GM12878 (cell line): ENCODE data around the gene GARNL3. TPM values are rescaled to one million over a fixed set of nuclear protein-coding genes. Genes with fewer than 3 reads are reported as not detected.

ENCODE experiments used
- ATAC-seq: fragments of 200-7000 bp; cut with Tn5 transposase; 3 replicates; pipeline ENCODE4 v1.9.1; 2020; ENCODE audit warnings: mild to moderate bottlenecking, moderate library complexity
- BruUV-seq: library from RNA; stranded (reverse); fragments of 400-500 nt; replicated peaks from 2 replicates; lab custom pipeline; 2021; lab: Mats Ljungman, UMichigan
- CTCF ChIA-PET: fragments of 300-600 bp; sonication (Branson Sonifier 250); formaldehyde crosslinking; extraction: SDS; loops from one replicate; lab custom pipeline; 2021; ENCODE audit warnings: inconsistent platforms; lab: Yijun Ruan, JAX
- POLR2A ChIA-PET: fragments of 350-600 bp; formaldehyde crosslinking; extraction: SDS; loops from one replicate; lab custom pipeline; 2021; ENCODE audit warnings: inconsistent platforms; lab: Charles Lee
- RAD21 ChIA-PET: fragments of 300-600 bp; sonication (Branson Sonifier 250); formaldehyde crosslinking; loops from one replicate; lab custom pipeline; 2023; ENCODE audit warnings: antibody characterized with exemption; ENCODE audit not compliant: unreplicated experiment; lab: Charles Lee
- SMC1A ChIA-PET: fragments of 300-600 bp; sonication (Branson Sonifier 250); formaldehyde crosslinking; loops from one replicate; lab custom pipeline; 2023; ENCODE audit not compliant: unreplicated experiment, uncharacterized antibody; lab: Charles Lee
- DNase-seq: peaks from one replicate; pipeline ENCODE4 v3.0.0-alpha.2; 2011; ENCODE audit warnings: low read depth, low spot score
- FAIRE-seq: peaks from 3 replicates; lab custom pipeline; 2011; peaks lifted over from hg19 to GRCh38; lab: Jason Lieb, UNC
- H2AFZ ChIP-seq: 2 replicates; pipeline ENCODE4 v1.6.0; 2011; ENCODE audit warnings: low read depth, low read length, control low read depth; ENCODE audit not compliant: control insufficient read depth
- H3K27ac ChIP-seq: 2 replicates; pipeline ENCODE4 v1.5.1; 2011; ENCODE audit warnings: control low read depth; ENCODE audit not compliant: control insufficient read depth, insufficient read depth
- H3K27me3 ChIP-seq, 2 experiments: replicated peaks in 1 of 2; 2 replicates each; pipeline versions ENCODE4 v1.6.0 to v1.6.1; 2011; ENCODE audit warnings: low read length in 1 of 2; ENCODE audit not compliant: control insufficient read depth in 2 of 2, insufficient read depth in 2 of 2
- H3K36me3 ChIP-seq, 2 experiments: 2 replicates each; pipeline ENCODE4 v1.5.1; 2011; ENCODE audit warnings: low read length in 1 of 2; ENCODE audit not compliant: control insufficient read depth in 2 of 2, insufficient read depth in 2 of 2
- H3K4me1 ChIP-seq: 2 replicates; pipeline ENCODE4 v1.6.1; 2011; ENCODE audit warnings: mild to moderate bottlenecking, low read length, moderate library complexity, mixed read lengths; ENCODE audit not compliant: control insufficient read depth, insufficient read depth
- H3K4me2 ChIP-seq: 2 replicates; pipeline ENCODE4 v1.6.0; 2011; ENCODE audit warnings: control low read depth; ENCODE audit not compliant: control insufficient read depth, insufficient read depth
- H3K4me3 ChIP-seq: fragments of 200-600 bp; sonication (generic); 2 replicates; pipeline ENCODE4 v1.5.1; 2016
- H3K79me2 ChIP-seq: 2 replicates; pipeline ENCODE4 v1.6.0; 2011; ENCODE audit warnings: low read length; ENCODE audit not compliant: control insufficient read depth, insufficient read depth
- H3K9ac ChIP-seq: 2 replicates; pipeline ENCODE4 v1.8.0; 2011; ENCODE audit warnings: low read length, control low read depth, mixed read lengths; ENCODE audit not compliant: control insufficient read depth, insufficient read depth
- H3K9me3 ChIP-seq: replicated peaks from 3 replicates; pipeline ENCODE4 v1.5.1; 2011; ENCODE audit warnings: mild to moderate bottlenecking, low read length; ENCODE audit not compliant: control insufficient read depth, insufficient read depth
- H4K20me1 ChIP-seq: 2 replicates; pipeline ENCODE4 v1.6.0; 2011; ENCODE audit not compliant: control insufficient read depth, insufficient read depth
- BCL3 ChIP-seq: IDR thresholded peaks from 2 replicates; pipeline ENCODE4 v1.6.1; 2011; ENCODE audit warnings: borderline replicate concordance, low read depth, mild to moderate bottlenecking, moderate library complexity, low read length; ENCODE audit not compliant: insufficient read depth, poor library complexity, severe bottlenecking
- CHD1 ChIP-seq: IDR thresholded peaks from 2 replicates; pipeline ENCODE4 v1.6.1; 2012; ENCODE audit warnings: low read depth, low read length, improper control_type of control experiment
- NFIC ChIP-seq: IDR thresholded peaks from 2 replicates; pipeline ENCODE4 v1.6.1; 2012; ENCODE audit warnings: low read depth, mild to moderate bottlenecking, inconsistent platforms, low read length, moderate library complexity
- NR2C2 ChIP-seq: IDR thresholded peaks from 2 replicates; pipeline ENCODE4 v1.6.1; 2011; ENCODE audit warnings: borderline replicate concordance, low read depth; ENCODE audit not compliant: control insufficient read depth, insufficient read length
- RB1 ChIP-seq: fragments of 450-650 bp; formaldehyde crosslinking; IDR thresholded peaks from 2 replicates; pipeline ENCODE4 v1.6.1; 2017; ENCODE audit warnings: mild to moderate bottlenecking, borderline replicate concordance
- SUPT20H ChIP-seq: IDR thresholded peaks from 2 replicates; pipeline ENCODE4 v1.6.1; 2011; ENCODE audit warnings: low read depth, mild to moderate bottlenecking, low read length, moderate library complexity, borderline replicate concordance; ENCODE audit not compliant: control insufficient read depth
- TAF1 ChIP-seq: IDR thresholded peaks from 2 replicates; pipeline ENCODE4 v1.6.1; 2011; ENCODE audit warnings: mild to moderate bottlenecking, low read depth, low read length, borderline replicate concordance
- TCF3 ChIP-seq: IDR thresholded peaks from 2 replicates; pipeline ENCODE4 v1.6.1; 2012; ENCODE audit warnings: low read depth, mild to moderate bottlenecking, low read length, borderline replicate concordance; ENCODE audit not compliant: insufficient read depth
- in situ Hi-C: fragments of 300-500 bp; cut with MboI; formaldehyde crosslinking; loops from 9 replicates; pipeline ENCODE4 v1.14.3; 2018; ENCODE audit warnings: mixed read lengths
- intact Hi-C: fragments of 100-400 bp; cut with micrococcal nuclease; formaldehyde crosslinking; loops from one replicate; pipeline ENCODE4 v1.14.2; 2022; ENCODE audit not compliant: unreplicated experiment
- polyA plus RNA-seq, 11 experiments: library from polyadenylated mRNA; depleted of rRNA in 4 of 11; unstranded in 6 of 11; stranded (reverse) in 5 of 11; fragments of >200 nt; fragmentation: Nextera tagmentation in 4 of 11; fragmentation: Illumina TruSeq in 1 of 11; extraction: Ambion mirVana in 4 of 11; extraction: Trizol in 1 of 11; gene quantifications; 1 replicate in 1 of 11; 2 replicates in 10 of 11; pipeline versions ENCODE4 v1.2.1 to v1.2.3, GENCODE V29; 2011 to 2016; ENCODE audit warnings: inconsistent platforms in 2 of 11, missing spikeins in 2 of 11, low read depth in 1 of 11
- total RNA-seq, 4 experiments: library from RNA; depleted of rRNA in 3 of 4; stranded (reverse); fragments of >200 nt in 3 of 4; fragmentation: Illumina TruSeq in 1 of 4; extraction: Trizol in 1 of 4; gene quantifications; 2 replicates each; pipeline versions ENCODE4 v1.2.1 to v1.2.3, GENCODE V29; 2013 to 2021
- TF ChIP-seq, protein P1 (sequence below): IDR thresholded peaks from 2 replicates; pipeline ENCODE4 v1.6.1; 2012; ENCODE audit warnings: improper control_type of control experiment, low read depth, low read length; ENCODE audit not compliant: insufficient replicate concordance

GARNL3 gene
- total and polyA plus RNA-seq, 10 of the 15 experiments (the other 5 are each of a cell fraction or from before 2014, with no cell fraction given): 0.89 to 13.2 (median 6.3) TPM

GRCh38 chr9:127283917-127284497 is 19.4 kb downstream of the GARNL3 start (continued):
- TF ChIP-seq, protein P1, sequence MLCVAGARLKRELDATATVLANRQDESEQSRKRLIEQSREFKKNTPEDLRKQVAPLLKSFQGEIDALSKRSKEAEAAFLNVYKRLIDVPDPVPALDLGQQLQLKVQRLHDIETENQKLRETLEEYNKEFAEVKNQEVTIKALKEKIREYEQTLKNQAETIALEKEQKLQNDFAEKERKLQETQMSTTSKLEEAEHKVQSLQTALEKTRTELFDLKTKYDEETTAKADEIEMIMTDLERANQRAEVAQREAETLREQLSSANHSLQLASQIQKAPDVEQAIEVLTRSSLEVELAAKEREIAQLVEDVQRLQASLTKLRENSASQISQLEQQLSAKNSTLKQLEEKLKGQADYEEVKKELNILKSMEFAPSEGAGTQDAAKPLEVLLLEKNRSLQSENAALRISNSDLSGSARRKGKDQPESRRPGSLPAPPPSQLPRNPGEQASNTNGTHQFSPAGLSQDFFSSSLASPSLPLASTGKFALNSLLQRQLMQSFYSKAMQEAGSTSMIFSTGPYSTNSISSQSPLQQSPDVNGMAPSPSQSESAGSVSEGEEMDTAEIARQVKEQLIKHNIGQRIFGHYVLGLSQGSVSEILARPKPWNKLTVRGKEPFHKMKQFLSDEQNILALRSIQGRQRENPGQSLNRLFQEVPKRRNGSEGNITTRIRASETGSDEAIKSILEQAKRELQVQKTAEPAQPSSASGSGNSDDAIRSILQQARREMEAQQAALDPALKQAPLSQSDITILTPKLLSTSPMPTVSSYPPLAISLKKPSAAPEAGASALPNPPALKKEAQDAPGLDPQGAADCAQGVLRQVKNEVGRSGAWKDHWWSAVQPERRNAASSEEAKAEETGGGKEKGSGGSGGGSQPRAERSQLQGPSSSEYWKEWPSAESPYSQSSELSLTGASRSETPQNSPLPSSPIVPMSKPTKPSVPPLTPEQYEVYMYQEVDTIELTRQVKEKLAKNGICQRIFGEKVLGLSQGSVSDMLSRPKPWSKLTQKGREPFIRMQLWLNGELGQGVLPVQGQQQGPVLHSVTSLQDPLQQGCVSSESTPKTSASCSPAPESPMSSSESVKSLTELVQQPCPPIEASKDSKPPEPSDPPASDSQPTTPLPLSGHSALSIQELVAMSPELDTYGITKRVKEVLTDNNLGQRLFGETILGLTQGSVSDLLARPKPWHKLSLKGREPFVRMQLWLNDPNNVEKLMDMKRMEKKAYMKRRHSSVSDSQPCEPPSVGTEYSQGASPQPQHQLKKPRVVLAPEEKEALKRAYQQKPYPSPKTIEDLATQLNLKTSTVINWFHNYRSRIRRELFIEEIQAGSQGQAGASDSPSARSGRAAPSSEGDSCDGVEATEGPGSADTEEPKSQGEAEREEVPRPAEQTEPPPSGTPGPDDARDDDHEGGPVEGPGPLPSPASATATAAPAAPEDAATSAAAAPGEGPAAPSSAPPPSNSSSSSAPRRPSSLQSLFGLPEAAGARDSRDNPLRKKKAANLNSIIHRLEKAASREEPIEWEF: no peak
- TF ChIP-seq, all 136 proteins: peak for 2

- POLR2A ChIA-PET: no interaction called here
- in situ Hi-C loops: no loop called here
- FAIRE-seq: no peak
Observed at GRCh38 chr9:127285965-127286364, 21.4 kb downstream of the GARNL3 start.

More at GRCh38 chr9:127285965-127286364, 21.4 kb downstream of the GARNL3 start:
- intact Hi-C loops: no loop called here
- H3K79me2 ChIP-seq: no peaks in the 10 kb centered on the region
- no peaks in the 10 kb centered on the region for H3K27me3 ChIP-seq
- H3K27ac ChIP-seq: no peak overlapping the region
- H3K4me3 ChIP-seq: no peak overlapping the region
- ChIA-PET CTCF (no interaction called here), RAD21 (interaction anchor here (1.6 kb wide), 1 partner anchor 111 kb away, joined by 4 read pairs; the partner anchor contains the start of gene SLC2A8), SMC1A (no interaction called here)
- ATAC-seq: no peak
- no peaks in the 10 kb centered on the region for H3K9me3 ChIP-seq
- no peaks in the 10 kb centered on the region for H3K36me3 ChIP-seq
- H3K9ac ChIP-seq: no peak overlapping the region
- no peak overlapping the region for H2AFZ ChIP-seq
- no peaks in the 10 kb centered on the region for H3K4me1 ChIP-seq
- BruUV-seq: no TSS peak
- H3K4me2 ChIP-seq: no peak overlapping the region
- no peak for DNase-seq
- no peaks in the 10 kb centered on the region for H4K20me1 ChIP-seq
- TF ChIP-seq NFIC (no peak), NR2C2 (no peak), SUPT20H (no peak), TAF1 (no peak), BCL3 (no peak), CHD1 (no peak), TCF3 (no peak), RB1 (no peak)
- TF ChIP-seq, all 136 proteins: peak for 0
